Measurements from ENCODE around the gene PLEKHG3. TPM values are rescaled to one million over a fixed set of nuclear protein-coding genes. Genes with fewer than 3 reads are reported as not detected.
A peak's percentile ranks its signal among the peaks of the same experiment; 100 is the strongest.

Gene PLEKHG3
- total and polyA plus RNA-seq, 2 of the 4 experiments (the other 2 are of a cell fraction), result 8.2 to 8.4 TPM

- ChIA-PET POLR2A (ENCODE audit: unreplicated experiment) (no interaction called here), CTCF (no interaction called here)
- no peaks in the 10 kb centered on the region for H3K79me1 ChIP-seq (ENCODE audit: low read depth in 1 of 2, low read length in 2 of 2)
- intact Hi-C loops (cut with micrococcal nuclease), result no loop called here
- dilution Hi-C loops (cut with HindIII; ENCODE audit: low sequenced_read_pairs, unreplicated experiment), result no loop called here
- TF ChIP-seq RAD21 (IDR thresholded peaks at IDR 0.05; ENCODE audit: low read length) (no peak), CEBPB (IDR thresholded peaks at IDR 0.05; ENCODE audit: low read depth, low read length) (no peak), BHLHE40 (IDR thresholded peaks at IDR 0.05; ENCODE audit: low read depth, low read length) (no peak), MAZ (IDR thresholded peaks at IDR 0.05; ENCODE audit: borderline replicate concordance, low read depth, low read length) (no peak), MAFK (IDR thresholded peaks at IDR 0.05; ENCODE audit: low read depth, low read length) (no peak), POLR2A (IDR thresholded peaks at IDR 0.05; ENCODE audit: low read depth, low read length) (no peak), ELK1 (IDR thresholded peaks at IDR 0.05; ENCODE audit: borderline replicate concordance, low read depth, low read length) (no peak), RCOR1 (IDR thresholded peaks at IDR 0.05; ENCODE audit: insufficient replicate concordance, low read length) (no peak), SMC3 (IDR thresholded peaks at IDR 0.05; ENCODE audit: low read depth, low read length) (no peak), CHD1 (IDR thresholded peaks at IDR 0.05; ENCODE audit: low read depth, low read length) (no peak), MXI1 (IDR thresholded peaks at IDR 0.05; ENCODE audit: borderline replicate concordance, low read depth, low read length) (no peak)
- TF ChIP-seq, protein P1, sequence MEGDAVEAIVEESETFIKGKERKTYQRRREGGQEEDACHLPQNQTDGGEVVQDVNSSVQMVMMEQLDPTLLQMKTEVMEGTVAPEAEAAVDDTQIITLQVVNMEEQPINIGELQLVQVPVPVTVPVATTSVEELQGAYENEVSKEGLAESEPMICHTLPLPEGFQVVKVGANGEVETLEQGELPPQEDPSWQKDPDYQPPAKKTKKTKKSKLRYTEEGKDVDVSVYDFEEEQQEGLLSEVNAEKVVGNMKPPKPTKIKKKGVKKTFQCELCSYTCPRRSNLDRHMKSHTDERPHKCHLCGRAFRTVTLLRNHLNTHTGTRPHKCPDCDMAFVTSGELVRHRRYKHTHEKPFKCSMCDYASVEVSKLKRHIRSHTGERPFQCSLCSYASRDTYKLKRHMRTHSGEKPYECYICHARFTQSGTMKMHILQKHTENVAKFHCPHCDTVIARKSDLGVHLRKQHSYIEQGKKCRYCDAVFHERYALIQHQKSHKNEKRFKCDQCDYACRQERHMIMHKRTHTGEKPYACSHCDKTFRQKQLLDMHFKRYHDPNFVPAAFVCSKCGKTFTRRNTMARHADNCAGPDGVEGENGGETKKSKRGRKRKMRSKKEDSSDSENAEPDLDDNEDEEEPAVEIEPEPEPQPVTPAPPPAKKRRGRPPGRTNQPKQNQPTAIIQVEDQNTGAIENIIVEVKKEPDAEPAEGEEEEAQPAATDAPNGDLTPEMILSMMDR (conservative IDR thresholded peaks at IDR 0.05; ENCODE audit: low read depth, low read length), result no peak
- no peak overlapping the region for H3K23ac ChIP-seq (ENCODE audit: low read depth, low read length)
- no peak overlapping the region for H4K91ac ChIP-seq (ENCODE audit: insufficient read depth, low read depth, low read length)
- in situ Hi-C loops (cut with MboI; ENCODE audit: low sequenced_read_pairs), result loop anchor here (10.0 kb wide), 1 partner anchor 232 kb away; no protein-coding TSS in a partner anchor
- H3K4me3 ChIP-seq (ENCODE audit: insufficient read depth, low read depth, low read length), result no peak overlapping the region
- no peak overlapping the region for H3K4me2 ChIP-seq (ENCODE audit: low read depth, low read length)
- H3K27ac ChIP-seq (ENCODE audit: insufficient read depth, low read length), result no peak overlapping the region
- no peak overlapping the region for H4K8ac ChIP-seq (ENCODE audit: low read depth in 2 of 2, low read length in 2 of 2)
- WGBS, 2 experiments (ENCODE audit: extremely low coverage in 2 of 2, insufficient read length in 1 of 2), result 67% methylated on average over 11 of the region's 25 CpGs; no CpG with 5 or more reads in 1 of the 2 experiments
- no peak overlapping the region for H3K14ac ChIP-seq (replicated peaks; ENCODE audit: low read depth, low read length)
- no peak overlapping the region for H4K5ac ChIP-seq (ENCODE audit: low read depth, low read length)
- H3K4me1 ChIP-seq (ENCODE audit: control insufficient read depth, insufficient read depth, low read length), result peaks cover 20% of the 10 kb centered on the region
- H2BK15ac ChIP-seq (ENCODE audit: low read depth, low read length), result no peak overlapping the region
- H2AK9ac ChIP-seq (replicated peaks; ENCODE audit: low read depth, low read length, poor library complexity), result no peak overlapping the region
- H2AFZ ChIP-seq (replicated peaks; ENCODE audit: low read length, poor library complexity), result peak overlapping the region; percentile 22
- H3K36me3 ChIP-seq (ENCODE audit: control insufficient read depth, insufficient read depth, low read length), result no peaks in the 10 kb centered on the region
- no peak overlapping the region for H3K4ac ChIP-seq (ENCODE audit: low read depth, low read length)
- no peak overlapping the region for H3K18ac ChIP-seq (ENCODE audit: low read depth, low read length)
- no TSS peak for BruUV-seq (replicated peaks)
- H3K56ac ChIP-seq (ENCODE audit: extremely low read depth, insufficient read depth, low read length), result no peak overlapping the region
- no peak overlapping the region for H3K9ac ChIP-seq (ENCODE audit: low read depth, low read length)
- H3K9me1 ChIP-seq (ENCODE audit: insufficient read depth, low read length), result no peaks in the 10 kb centered on the region
- no peak for DNase-seq
- no peak for ATAC-seq (ENCODE audit: low read depth)
- no peak overlapping the region for H2BK5ac ChIP-seq (ENCODE audit: low read depth, low read length, poor library complexity, severe bottlenecking)
- H2BK120ac ChIP-seq (ENCODE audit: low read depth, low read length), result no peak overlapping the region
- H2AK5ac ChIP-seq (ENCODE audit: low read depth, low read length), result peak overlapping the region; percentile 51; the same call in 1 of the 2 replicates
- H3K27me3 ChIP-seq (ENCODE audit: control insufficient read depth, insufficient read depth, low read length), result peaks cover 25% of the 10 kb centered on the region
- H2BK20ac ChIP-seq (ENCODE audit: low read depth, low read length), result no peak overlapping the region
- no peaks in the 10 kb centered on the region for H3K9me3 ChIP-seq (ENCODE audit: control insufficient read depth, insufficient read depth, low read length)
- 0 out of 2 replicates have a peak, but pooled peaks cover 6% of the 10 kb centered on the region for H4K20me1 ChIP-seq (ENCODE audit: insufficient read depth, low read length)
These were observed 62.4 kb downstream of the PLEKHG3 start for GRCh38 chr14:64766430-64767151.
